ENCODE measurements around the gene RAC3.

Gene RAC3

GRCh38 chr17:82050152-82050760 lies 18.8 kb downstream of the RAC3 start:
- TF ChIP-seq CTCF (conservative IDR thresholded peaks at IDR 0.05), result no peak
- H3K27ac ChIP-seq, result peak overlapping the region; percentile 87; the same call in 1 of the 2 replicates

GRCh38 chr17:82050761-82051641 lies 19.5 kb downstream of the RAC3 start:
- TF ChIP-seq CTCF (conservative IDR thresholded peaks at IDR 0.05), result no peak
- H3K27ac ChIP-seq, result peak overlapping the region; percentile 87

- H3K27ac ChIP-seq, result peak within 1 kb of the TSS; percentile 87
- TF ChIP-seq CTCF (conservative IDR thresholded peaks at IDR 0.05), result no peak
These were observed 20.5 kb downstream of the RAC3 start, which contains the start of the genes GPS1 and RFNG for GRCh38 chr17:82051776-82052637. Gene GPS1 (plus strand): TSS chr17:82051898. CDS start chr17:82051932, 34 bp downstream. Gene RFNG (minus strand): TSS chr17:82051811. CDS start chr17:82051766, 45 bp downstream.

GRCh38 chr17:82052638-82053059 lies 21.2 kb downstream of the RAC3 start:
- no peak for TF ChIP-seq CTCF (conservative IDR thresholded peaks at IDR 0.05)
- peak overlapping the region; percentile 87 for H3K27ac ChIP-seq

- peak overlapping the region; percentile 87; the same call in 1 of the 2 replicates for H3K27ac ChIP-seq
These were observed 21.7 kb downstream of the RAC3 start for GRCh38 chr17:82053130-82053529.

GRCh38 chr17:82053556-82054263 lies 22.2 kb downstream of the RAC3 start:
- peak overlapping the region; percentile 1 for H3K27ac ChIP-seq
- no peak for TF ChIP-seq CTCF (conservative IDR thresholded peaks at IDR 0.05)

More at GRCh38 chr17:82053130-82053529, 21.7 kb downstream of the RAC3 start:
- TF ChIP-seq CTCF (conservative IDR thresholded peaks at IDR 0.05), result no peak

All from VCaP (cell line).